IPS-11a (cell line): Measurements from ENCODE around the gene PPARA.

Experiments
- H3K4me3 ChIP-seq: one replicate; pipeline ENCODE4 v1.5.1; 2013; ENCODE audit warnings: low read depth, low read length, control low read depth

PPARA gene

DNA sequence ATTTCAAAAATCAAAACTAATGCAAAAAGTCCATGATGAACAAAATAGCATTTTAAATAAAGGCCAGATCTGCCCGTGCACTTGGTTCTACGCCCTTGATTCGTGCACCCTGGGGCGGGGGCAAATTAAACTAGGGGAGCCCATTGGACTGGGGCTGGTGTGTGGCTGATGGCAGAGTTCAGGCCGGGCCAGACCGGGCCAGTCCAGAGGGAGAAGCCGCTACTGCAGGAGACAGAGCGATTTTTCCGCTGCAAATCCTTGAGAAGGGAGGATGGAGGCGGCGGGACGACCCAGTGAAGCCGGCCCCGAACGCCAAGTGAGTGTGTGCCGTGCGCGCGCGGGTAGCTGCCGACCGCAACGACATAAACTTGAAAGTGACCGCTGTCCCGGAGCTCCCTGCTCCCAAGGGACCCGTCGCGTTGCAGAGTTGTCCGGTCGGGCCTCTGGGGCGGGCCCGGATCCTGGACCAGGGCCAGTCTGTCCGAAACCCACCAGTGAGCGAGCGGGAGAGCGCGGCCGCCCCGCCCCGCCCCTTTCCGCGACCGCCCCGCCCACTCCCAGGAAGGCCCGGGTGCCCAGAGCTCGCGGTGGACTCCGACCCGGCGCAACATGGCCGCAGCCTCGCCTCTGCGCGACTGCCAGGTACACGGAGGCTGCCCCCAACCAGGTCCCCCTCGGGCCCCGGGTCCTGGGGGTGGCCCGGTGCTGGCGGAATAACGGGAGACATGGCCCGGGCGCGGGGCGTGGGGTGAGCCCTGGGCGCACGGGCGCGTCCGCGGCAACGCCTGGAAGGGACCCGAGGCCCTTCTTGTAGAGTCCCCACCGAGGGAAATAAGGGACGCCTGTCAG lies 117.3 kb downstream of the PPARA start, which contains the start of gene TTC38:
TTC38 (plus strand) TSS at position 578 of the 849 bp plus-strand sequence; CDS start at position 610, 32 bp downstream.
- peak within 1 kb of the TSS; percentile 69 for H3K4me3 ChIP-seq

DNA sequence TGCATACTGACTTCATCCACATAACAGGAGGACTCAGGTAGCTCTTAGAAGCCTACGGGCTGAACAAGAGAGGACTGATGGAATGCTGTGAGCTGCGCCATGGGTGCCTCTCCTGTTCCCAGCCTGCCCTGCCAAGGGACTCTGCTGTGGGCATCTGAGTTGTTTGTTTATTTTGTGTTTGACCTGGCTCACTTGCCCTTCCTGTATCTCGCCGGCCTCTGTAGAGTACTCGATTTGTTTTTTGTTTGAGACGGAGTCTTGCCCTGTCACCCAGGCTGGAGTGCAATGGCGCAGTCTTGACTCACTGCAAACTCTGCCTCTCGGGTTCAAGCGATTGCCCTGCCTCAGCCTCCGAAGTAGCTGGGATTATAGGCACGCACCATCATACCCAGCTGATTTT lies 119.2 kb downstream of the PPARA start:
- H3K4me3 ChIP-seq: no peak overlapping the region

DNA sequence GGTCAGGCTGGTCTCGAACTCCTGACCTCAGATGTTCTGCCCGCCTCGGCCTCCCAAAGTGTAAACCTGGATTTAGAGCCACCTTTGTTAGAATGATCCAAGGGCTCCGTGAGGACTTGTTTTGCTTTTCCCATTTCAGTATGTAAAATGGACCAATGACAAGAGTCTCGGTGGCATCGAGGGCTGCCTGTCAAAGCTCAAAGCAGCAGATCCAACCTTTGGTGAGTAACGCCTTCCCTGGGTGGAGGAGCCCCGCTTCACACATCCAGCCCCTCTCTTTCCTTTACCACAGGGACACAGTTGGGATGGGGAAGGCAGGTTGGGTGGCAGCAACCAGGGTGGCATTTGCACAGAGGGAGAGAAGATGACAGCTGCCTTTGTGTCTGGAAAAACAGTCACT lies 121.9 kb downstream of the PPARA start:
- no peak overlapping the region for H3K4me3 ChIP-seq

DNA sequence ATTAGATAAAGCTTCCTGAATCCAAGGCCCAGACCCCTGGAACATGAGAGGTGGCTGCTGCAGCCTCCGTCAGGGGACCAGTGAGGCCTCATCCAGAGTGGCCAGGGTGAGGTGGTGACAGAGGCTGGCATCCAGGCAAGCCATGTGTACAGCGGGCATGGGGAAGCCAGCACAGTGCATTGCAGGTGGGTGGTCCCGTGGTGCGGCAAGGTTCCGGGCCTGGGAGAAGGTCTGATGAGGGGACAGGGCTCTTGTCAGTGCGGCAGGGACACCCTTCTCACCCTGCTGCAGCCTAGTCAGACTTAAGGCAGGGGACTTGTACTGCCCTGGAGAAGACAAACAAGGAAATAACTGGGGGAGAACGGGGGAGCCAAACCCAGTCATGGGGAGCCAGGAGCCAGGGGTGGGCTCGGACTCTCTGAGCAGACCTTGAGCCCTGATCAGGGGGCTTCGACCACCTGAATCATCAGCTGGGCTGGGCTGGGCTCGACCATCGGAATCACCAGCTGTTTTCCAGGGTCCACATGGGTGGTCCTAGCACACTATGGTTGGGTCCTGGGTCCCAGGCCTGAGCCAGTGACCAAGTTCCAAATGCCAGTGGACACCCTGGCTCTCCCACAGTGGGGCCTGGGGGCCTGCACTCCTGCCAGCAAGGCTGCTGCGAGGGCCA lies 122.6 kb downstream of the PPARA start:
- H3K4me3 ChIP-seq: no peak overlapping the region

DNA sequence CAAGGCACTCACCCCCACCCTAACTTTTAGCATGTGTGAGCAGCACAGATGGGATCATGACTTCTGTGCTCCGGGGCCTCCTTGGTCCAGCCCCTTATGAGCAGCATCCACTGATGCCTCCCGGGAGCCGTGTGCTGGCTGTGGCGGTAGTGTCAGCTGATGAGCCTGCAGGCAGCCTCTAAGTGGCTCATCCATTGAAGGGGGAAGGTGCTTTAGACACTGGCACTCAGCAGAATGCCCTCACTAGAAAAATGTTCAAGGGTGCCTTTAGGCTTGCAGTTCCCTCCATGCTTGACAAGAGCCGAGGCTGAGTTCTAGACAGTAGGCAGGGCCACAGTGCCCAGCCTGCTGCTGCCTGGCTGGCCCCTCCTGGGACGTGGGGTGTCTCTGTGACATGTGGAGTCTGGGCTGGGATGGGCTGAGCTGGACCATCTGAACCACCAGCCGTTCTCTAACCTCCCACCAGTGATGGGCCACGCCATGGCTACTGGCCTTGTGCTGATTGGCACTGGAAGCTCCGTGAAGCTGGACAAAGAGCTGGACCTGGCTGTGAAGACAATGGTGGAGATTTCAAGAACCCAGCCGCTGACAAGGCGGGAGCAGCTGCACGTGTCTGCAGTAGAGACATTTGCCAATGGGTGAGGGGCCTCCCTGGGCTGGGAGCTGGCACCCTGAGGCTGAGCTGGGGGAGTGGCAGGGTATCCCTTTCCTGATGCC lies 123.3 kb downstream of the PPARA start:
- no peak overlapping the region for H3K4me3 ChIP-seq

DNA sequence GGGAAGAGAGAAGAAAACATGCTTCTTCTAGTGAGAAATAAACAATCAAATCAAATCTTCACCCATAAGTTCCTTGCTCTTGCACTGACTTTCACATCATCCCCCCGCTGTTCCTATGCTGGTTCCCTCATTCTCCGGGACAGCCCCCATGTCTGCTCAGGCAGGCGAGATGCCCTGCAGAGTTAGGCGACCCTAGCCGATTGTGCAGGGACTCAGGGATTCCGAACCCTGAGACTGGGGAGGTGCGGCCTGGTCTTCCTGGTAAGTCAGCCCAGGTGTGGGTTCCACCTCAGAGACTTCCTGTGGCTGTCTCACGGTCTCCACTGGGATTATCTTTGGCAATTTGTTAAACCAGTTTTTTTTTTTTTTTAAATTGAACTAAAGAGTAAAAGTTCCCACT lies 124.1 kb downstream of the PPARA start:
- H3K4me3 ChIP-seq: no peak overlapping the region

DNA sequence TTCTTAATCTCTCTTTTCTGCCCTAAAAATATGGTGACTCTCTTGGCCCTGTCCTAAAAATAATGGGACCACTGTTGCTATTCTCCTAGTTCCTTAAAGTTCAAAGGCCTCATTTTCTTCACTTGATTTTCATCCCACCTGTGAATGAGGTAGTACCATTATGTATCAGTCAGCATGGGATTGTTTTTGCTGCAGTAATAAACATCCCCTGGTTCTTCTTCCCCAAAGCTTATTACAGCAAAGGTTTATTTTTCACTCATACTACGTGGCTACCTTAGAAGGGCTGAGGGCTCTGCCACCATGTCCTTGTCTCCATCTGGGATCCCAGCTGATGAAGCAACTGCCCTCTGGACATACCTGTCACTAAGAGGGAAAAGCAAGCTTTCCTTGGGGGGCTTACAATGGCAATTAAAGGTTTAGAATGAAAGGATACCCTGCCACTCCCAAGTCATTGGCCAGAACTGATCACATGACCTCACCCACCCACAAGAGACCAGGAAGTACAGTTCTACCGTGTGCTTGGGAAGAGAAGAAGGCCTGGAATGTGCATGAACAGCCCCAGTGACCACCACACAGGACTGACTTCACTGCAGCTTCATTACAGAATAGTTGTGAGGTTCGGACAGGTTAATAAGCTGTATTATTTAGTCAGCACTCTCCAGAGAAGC lies 125.3 kb downstream of the PPARA start:
- no peak overlapping the region for H3K4me3 ChIP-seq

DNA sequence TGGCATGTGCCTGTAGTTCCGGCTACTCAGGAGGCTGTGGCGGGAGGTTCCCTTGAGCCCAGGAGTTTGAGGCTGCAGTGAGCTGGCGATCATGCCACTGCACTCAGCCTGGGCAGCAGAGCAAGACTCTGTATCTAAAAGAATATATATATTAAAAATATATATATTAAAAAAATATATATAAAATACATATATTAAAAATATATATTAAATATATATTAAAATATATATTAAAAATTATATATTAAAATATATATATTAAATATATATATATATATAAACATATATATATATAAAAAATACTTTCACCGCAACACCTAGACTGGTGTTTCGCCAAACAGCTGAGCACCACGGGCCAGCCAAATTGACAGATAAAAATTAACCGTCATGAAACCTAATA lies 126.2 kb downstream of the PPARA start:
- H3K4me3 ChIP-seq: no peak overlapping the region

DNA sequence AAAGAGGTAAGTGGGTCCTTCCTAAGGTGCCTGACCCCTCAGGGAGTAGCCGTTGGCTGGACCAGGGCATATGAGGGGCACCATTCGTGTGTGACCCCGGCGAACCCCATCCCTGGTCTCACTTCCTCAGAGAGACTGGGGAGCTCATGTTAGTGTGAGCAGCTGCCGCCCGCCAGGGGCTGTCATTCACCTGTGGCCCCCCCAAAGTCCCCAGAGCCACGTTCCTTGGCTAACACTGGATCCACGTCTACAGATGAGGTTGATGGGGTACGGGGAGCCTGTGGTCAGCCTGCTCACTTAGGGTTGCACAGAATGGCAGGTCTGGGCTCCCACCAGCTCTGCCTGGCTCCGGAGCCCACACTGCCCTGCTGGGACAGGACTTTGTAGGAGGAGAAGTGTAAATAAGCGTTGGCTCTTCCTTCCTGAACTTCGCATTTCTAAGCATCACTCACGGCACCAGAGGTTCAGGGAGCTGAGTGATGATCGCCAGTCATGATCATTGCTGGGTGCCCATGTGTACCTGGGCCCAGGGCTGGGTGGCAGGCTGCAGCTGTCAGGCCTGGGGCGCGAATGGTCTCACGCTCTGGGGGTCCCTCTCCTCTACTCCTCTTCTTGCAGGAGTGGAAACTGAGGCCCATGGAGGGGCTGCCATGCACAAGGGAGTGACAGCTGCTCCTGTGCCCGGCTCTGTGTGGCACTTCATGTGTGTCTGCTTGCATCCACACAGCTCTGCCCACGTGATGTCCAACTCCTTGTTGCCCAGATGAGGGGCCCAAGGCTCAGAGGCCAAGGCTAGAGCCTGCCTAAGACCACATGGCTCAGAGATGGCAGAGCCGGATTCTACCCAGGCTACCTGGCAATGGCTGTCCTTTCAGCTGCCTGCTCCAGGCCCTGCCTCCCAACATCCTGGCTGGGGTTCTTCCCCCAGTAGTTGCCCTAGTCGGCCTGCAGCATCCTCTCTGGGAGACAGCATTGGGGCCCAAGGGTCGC lies 128.6 kb downstream of the PPARA start:
- no peak overlapping the region for H3K4me3 ChIP-seq

DNA sequence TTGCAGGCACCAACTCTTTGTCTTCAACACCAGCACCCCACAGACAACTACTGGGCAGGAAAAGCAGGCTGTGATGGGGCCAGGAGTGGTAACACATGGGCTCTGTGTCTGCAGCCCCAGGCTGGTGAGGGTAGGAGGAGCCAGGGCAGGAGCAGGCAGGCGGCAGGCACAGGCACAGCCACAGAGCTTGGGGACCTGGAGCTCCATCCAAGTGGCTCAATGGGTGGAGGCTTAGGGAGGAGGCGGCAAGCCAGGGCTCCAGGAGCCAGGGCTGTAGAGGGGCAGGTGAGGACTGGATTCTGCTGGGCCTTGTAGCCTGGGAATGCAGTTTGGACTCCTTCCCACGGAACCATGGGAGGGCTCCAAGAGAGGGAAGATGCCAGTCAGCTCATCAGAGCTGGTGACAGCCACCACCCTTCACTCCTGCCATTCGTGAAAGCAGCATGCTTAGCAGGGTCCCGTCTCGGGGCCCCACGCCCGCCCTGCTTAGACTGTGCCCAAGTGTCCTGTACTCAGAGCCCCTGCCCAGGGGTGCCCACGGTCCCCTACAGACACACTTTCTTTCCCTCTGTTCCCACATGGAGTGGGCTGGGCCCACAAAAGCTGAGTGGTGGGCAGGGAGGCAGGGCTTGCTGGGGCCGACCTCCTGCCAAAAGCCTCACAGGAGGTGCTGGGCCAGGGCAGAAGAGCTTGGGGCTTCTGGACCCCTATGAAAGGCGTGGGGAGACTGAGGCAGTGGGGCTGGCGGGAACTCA lies 129.9 kb downstream of the PPARA start:
- H3K4me3 ChIP-seq: no peak overlapping the region

DNA sequence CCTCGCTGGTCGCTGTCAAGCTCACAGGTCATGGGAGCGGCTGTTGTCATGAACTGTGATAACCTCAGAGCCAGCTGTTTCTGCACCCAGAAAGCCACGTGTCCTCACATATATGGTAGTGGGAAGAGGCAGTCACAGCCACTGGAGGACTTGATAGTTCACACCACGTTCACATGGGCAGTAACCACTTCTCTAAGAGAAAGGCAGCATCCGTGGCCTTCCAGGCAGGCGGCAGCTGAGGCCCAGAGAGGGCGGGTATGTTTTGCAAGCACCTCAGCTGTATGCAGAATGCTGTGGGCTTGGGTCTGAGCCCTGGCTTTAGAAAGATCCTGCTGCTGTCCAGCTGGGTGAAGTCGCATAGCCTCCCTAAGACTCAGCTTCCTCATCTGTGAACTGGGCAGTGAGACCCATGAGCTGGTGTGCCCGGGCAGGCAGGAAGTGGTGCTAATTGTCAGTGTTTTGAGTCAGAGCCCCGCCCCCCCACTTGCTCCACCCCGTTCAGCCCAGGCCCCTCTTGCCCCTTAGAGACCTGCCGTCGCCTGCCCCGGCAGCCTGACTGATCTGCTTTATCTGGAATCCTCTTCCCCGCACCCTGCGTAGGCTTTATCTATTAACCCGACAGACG lies 130.8 kb downstream of the PPARA start:
- H3K4me3 ChIP-seq: no peak overlapping the region

DNA sequence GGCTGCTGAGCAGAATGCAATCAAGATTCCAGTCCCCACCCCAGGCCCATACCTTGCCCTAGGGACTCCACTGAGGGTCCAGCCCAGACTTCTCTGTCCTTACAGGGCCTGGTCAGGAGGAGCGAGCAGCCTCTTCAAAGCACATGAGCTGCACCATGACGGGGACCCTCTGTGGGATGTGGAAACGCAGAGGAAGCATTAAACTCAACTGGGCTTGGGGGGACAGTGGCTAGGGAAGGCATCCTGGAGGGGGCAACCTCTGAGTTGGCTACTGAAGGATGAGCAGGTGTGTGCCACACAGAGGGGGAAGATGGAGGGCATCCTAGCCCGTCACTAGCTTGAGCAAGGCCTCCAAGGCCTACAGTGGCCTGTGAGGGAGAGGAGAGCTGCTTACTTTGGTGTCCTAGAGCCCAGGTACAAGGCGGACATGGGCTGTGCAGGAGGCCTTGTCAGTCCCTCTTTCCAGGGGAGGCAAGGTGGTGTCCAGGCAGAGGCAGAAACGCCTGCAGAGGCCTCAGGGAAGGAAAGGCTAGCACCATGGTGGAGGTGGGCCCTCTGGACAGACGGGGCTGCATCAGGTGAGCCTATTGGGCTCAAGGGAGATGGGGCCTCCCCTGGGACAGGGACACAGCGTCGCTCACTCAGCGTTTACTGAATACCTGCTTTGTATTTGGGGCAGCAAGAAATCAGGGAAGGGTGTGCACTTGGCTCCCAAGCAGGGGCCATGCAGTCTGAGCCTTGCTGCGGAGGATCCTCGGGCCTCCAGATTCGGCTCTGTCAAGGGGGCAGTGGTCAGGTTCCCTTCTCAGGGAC lies 131.7 kb downstream of the PPARA start:
- H3K4me3 ChIP-seq: no peak overlapping the region

DNA sequence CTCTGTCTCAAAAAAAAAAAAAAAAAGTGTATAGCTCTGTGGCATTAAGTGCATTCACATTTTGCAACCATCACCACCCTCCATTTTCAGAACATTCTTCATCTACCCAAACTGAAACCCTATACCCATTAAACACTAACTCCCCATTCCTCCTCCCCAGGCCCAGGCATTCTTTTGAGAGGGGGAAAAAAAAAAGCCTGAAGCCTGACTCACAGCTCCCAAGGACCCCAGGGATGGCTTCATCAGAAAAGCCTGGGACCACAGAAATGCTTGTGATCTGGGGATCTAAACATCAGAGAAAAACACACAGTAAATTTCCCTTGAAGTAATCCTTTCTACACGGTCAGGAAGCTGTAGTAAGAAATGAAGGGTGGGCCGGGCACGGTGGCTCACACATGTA lies 135.7 kb downstream of the PPARA start:
- H3K4me3 ChIP-seq: no peak overlapping the region

DNA sequence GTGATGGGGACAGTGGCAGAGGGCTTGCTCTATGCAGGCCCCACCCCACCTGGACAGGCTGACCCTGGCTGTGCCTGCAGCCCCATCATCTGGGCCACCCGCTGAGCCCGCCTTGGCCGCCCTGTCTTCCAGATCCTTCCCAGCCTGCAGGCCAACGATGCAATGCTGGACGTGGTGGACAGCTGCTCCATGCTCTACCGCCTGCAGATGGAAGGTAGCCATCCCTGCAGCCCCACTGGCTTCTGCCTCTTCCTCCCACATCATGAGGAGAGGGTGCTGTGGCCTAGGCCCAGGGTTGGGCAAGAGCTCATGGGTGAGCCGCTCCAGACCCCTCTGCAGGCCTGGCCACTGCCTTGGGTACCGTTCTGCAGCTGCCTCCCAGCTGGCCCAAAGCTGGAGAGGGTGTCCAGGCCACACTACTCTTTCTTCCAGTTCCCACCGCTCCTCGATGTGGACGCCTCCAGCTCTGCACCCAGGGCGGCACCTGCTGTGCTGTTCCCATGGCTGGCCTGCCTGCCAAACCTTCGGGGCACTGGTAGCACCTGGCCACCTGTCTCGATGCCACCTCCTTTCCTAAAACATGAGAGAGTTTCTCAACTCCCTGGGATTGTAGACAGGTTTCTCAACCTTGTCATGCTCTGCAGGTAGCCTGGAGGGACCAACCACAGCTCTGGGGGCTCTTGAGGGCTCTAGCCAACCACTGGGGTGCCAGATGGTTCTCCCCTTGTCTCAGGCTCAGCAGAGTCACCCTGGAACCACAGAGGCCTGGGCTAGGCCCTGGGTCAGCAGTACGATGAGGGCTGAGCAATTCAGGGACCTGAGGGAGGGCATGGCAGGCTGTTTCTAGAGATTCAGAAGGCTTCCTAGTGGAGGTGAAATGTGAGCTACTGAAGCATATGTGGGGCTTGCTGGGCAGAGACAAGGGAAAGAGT lies 136.9 kb downstream of the PPARA start:
- no peak overlapping the region for H3K4me3 ChIP-seq

DNA sequence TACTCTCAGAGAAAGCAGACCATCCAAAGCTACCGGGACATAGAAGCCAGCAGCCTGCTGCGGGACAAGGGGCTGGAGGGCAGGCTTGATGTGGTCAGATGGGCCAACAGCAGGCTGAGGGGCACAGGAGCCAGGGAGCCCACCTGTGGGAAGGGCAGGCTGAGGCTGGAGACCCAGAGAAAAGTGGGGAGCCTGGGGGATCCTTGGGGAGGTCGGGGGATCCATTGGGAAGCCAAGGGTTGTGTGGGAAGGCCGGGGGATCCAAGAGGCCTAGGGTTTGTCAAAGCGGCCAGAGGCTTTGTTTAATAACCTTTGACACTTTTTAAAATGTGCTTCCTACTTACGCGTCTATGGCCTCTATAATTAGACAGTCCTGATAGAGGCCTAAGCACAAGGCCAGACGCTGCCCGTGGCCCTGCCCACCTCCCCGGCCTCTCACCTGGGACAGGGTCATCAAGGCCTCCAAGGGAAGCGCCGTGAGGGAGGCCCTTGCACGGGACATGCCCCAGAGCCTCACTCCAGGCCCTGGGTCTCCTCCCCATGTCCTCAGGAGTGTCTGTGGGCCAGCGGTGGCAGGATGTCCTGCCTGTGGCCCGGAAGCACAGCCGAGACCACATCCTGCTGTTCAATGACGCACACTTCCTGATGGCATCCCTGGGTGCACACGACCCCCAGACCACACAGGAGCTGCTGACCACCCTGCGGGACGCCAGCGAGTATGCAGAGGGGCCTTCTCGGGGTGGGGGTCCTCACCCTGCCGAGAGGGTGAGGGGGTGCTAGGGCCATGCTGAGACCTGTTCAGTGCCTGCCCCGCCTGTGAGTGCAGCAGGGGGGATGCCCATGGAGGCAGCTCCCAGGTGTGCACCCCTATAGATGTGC lies 137.8 kb downstream of the PPARA start:
- H3K4me3 ChIP-seq: no peak overlapping the region

DNA sequence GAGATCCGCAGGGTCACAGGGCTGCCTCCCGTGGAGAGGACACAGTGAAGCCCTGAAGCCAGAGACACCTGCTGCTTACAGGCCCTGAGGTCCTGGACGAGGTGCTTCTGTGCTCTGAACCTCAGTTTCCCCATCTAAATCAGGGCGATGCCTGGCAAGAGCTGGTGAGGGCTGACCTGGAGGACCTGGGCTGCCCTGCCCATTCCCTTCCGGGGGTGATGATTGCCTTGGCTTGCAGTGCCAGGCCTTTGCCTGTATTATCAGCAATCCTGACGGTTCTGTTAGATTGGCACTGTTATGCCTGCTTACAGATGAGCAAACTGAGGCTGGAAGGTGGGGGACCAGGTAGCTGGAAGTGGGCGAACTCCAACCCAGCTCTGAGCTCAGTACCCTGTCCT lies 138.5 kb downstream of the PPARA start:
- H3K4me3 ChIP-seq: no peak overlapping the region
